ENCODE results near the gene PSMD9.

- no peak for TF ChIP-seq POLR2AphosphoS5 (IDR thresholded peaks at IDR 0.05)
- no peak for TF ChIP-seq CTCF (IDR thresholded peaks at IDR 0.05)
- no peak for TF ChIP-seq POLR2A (IDR thresholded peaks at IDR 0.05)
These were observed 31.0 kb upstream of the PSMD9 start for GRCh38 chr12:121857322-121858246.
